ENCODE results near the gene DEFB125. TPM values are rescaled to one million over a fixed set of nuclear protein-coding genes. Genes with fewer than 3 reads are reported as not detected.

DEFB125 gene
- total RNA-seq, 1 experiment from 2014 or later: not detected

DNA sequence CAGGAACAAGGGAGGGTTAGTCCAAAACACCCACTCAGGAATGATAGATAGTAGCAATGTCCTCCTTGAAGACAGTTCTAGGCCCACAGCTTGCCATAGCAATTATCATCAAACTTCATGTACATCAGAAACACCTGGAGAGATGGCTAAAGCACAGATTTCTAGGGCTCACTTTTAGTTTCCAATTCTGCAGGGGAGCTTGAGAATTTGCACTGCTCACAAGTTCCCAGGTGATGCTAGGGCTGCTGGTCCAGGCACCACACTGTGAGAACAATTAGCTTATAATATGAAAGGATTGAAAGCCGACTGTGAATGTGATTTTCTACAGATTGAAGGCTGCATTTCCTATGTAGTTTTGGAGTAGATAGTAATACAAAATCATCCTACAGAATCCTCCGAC lies 58.4 kb downstream of the DEFB125 start:
- no peak for DNase-seq (ENCODE audit: low spot score)

Other genes with a start within 250 kb of the DEFB125 start
- not detected in 2 replicates for gene DEFB126, start 54.9 kb downstream of the DEFB125 start, total RNA-seq (2014; rRNA removed; shearing (Covaris generic))
- not detected in 2 replicates for gene DEFB127, start 69.8 kb downstream of the DEFB125 start, total RNA-seq (2014; rRNA removed; shearing (Covaris generic))
- gene DEFB128, start 102.0 kb downstream of the DEFB125 start, total RNA-seq (2014; rRNA removed; shearing (Covaris generic)): not detected in 2 replicates
- gene DEFB129, start 139.6 kb downstream of the DEFB125 start, total RNA-seq (2014; rRNA removed; shearing (Covaris generic)): not detected in 2 replicates
- gene DEFB132, start 170.1 kb downstream of the DEFB125 start, total RNA-seq (2014; rRNA removed; shearing (Covaris generic)): not detected in 2 replicates
- 1.6 TPM in 2 replicates for gene C20orf96, start 203.1 kb downstream of the DEFB125 start, total RNA-seq (2014; rRNA removed; shearing (Covaris generic))
- 7.6 and 8.2 TPM in 2 replicates for gene ZCCHC3, start 209.9 kb downstream of the DEFB125 start, total RNA-seq (2014; rRNA removed; shearing (Covaris generic))
- 1.9 and 2.2 TPM in 2 replicates for gene SOX12, start 237.9 kb downstream of the DEFB125 start, total RNA-seq (2014; rRNA removed; shearing (Covaris generic))